Measurements from ENCODE around the gene DDX19B. TPM values are rescaled to one million over a fixed set of nuclear protein-coding genes. Genes with fewer than 3 reads are reported as not detected.
A peak's percentile ranks its signal among the peaks of the same experiment; 100 is the strongest.

DDX19B gene
- polyA plus RNA-seq, 1 donor (not counting 4 experiments of a cell fraction or from before 2014, with no cell fraction given): 24.6 TPM

DNA sequence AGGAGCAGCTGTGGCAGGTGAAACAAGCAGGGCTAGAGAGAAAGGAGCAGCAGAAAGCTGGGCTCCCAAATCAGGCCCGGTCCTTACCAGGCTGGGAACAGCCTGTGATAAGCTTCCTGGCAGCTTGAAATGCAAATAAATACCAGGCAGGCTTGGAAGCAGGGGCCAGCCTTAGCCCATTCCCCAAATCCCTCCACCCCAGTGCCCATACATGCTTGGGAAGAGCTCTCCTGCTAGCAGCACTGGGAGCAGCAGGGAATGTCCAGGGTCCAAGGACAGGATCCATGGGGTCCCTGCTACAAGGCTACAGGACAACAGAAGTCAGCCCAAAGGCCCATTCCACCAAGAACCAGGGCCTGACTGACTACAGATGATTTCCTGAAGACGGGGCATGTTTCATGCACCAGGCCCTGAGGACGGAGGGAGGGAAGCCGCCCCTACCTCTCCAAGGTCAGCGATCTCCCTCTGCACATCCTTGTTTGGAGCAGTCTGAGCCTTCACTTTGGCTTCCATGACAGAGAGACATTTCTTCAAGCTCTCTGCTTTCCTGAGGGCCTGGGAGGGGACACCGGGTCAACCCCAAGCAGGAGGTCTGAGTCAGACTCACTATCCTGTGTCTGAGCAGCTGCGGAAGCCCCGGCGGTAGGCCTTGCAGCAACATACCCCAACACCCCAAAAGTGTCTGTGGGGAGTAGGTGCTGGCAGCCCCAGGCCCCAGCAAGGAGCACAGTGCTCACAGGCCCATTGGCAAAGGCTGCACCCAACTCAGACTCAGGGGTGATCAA is 44.6 kb upstream of the DDX19B start:
- Histone ChIP-seq H3K27me3 (ENCODE audit: control insufficient read depth, extremely low read depth, insufficient read depth, low read length) (no peaks in the 10 kb centered on the region), H3K9ac (ENCODE audit: control insufficient read depth, extremely low read depth, insufficient read depth, low read length) (no peak overlapping the region), H3K9me3 (ENCODE audit: control insufficient read depth, low read depth, low read length) (no peaks in the 10 kb centered on the region), H3K79me2 (ENCODE audit: control insufficient read depth, insufficient read depth, low read length) (peaks cover 18% of the 10 kb centered on the region), H3K4me1 (ENCODE audit: control insufficient read depth, extremely low read depth, insufficient read depth, low read length) (no peaks in the 10 kb centered on the region), H3K4me2 (ENCODE audit: control insufficient read depth, extremely low read depth, insufficient read depth, low read depth, low read length) (no peak overlapping the region), H3K36me3 (ENCODE audit: control insufficient read depth in 2 of 2, extremely low read depth in 1 of 2, insufficient read depth in 2 of 2, low read length in 2 of 2) (peaks cover 49% of the 10 kb centered on the region in 2 experiments), H3K4me3 (ENCODE audit: control insufficient read depth in 2 of 3, extremely low read depth in 1 of 3, insufficient read depth in 2 of 3, low read depth in 1 of 3, low read length in 3 of 3) (no peak overlapping the region), H3K27ac (ENCODE audit: control insufficient read depth, insufficient read depth, low read length) (no peak overlapping the region), H3K9me1 (ENCODE audit: control insufficient read depth, extremely low read depth, insufficient read depth, low read length) (peaks cover 2% of the 10 kb centered on the region), H2AFZ (ENCODE audit: control insufficient read depth, low read length) (no peak overlapping the region), H4K20me1 (ENCODE audit: control insufficient read depth, extremely low read depth, insufficient read depth, low read length) (peaks cover 12% of the 10 kb centered on the region)
- FAIRE-seq: no peak
- TF ChIP-seq EZH2 (IDR thresholded peaks at IDR 0.05; ENCODE audit: low read length): no peak
- TF ChIP-seq, protein P1, sequence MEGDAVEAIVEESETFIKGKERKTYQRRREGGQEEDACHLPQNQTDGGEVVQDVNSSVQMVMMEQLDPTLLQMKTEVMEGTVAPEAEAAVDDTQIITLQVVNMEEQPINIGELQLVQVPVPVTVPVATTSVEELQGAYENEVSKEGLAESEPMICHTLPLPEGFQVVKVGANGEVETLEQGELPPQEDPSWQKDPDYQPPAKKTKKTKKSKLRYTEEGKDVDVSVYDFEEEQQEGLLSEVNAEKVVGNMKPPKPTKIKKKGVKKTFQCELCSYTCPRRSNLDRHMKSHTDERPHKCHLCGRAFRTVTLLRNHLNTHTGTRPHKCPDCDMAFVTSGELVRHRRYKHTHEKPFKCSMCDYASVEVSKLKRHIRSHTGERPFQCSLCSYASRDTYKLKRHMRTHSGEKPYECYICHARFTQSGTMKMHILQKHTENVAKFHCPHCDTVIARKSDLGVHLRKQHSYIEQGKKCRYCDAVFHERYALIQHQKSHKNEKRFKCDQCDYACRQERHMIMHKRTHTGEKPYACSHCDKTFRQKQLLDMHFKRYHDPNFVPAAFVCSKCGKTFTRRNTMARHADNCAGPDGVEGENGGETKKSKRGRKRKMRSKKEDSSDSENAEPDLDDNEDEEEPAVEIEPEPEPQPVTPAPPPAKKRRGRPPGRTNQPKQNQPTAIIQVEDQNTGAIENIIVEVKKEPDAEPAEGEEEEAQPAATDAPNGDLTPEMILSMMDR (optimal IDR thresholded peaks at IDR 0.05 in 1 of 3, IDR thresholded peaks at IDR 0.05 in 1 of 3, conservative IDR thresholded peaks at IDR 0.05 in 1 of 3; ENCODE audit: extremely low read depth in 1 of 3, insufficient read depth in 2 of 3, low read length in 3 of 3): peak in 1 of 3 experiments; percentile 0
- no peak for DNase-seq (ENCODE audit: low read depth, low spot score)
- dilution Hi-C loops (cut with MboI; ENCODE audit: extremely low pct_ligation_motif_present, low sequenced_read_pairs): no loop called here

DNA sequence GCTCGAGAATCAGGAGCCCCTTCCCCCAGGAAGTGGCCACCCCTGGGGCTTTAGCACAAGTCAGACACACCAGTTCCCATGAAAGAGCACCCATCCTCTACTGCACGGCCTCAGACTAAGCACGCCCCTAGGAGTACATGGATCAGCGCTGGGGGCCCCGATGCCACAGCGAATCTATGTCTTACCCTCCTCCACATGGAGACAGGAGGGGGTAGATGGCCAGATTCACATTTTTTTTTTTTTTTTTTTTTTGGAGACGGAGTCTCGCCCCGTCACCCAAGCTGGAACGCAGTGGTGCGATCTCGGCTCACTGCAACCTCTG is 44.1 kb upstream of the DDX19B start:
- peaks cover 49 to 51% of the 10 kb centered on the region in 2 experiments for H3K36me3 ChIP-seq (ENCODE audit: control insufficient read depth in 2 of 2, extremely low read depth in 1 of 2, insufficient read depth in 2 of 2, low read length in 2 of 2)

More for the DNA sequence above, 44.1 kb upstream of the DDX19B start:
- no peaks in the 10 kb centered on the region for H3K27me3 ChIP-seq (ENCODE audit: control insufficient read depth, extremely low read depth, insufficient read depth, low read length)
- no peaks in the 10 kb centered on the region for H3K9me3 ChIP-seq (ENCODE audit: control insufficient read depth, low read depth, low read length)
- no peak overlapping the region for H3K27ac ChIP-seq (ENCODE audit: control insufficient read depth, insufficient read depth, low read length)
- no peak for DNase-seq (ENCODE audit: low read depth, low spot score)
- H2AFZ ChIP-seq (ENCODE audit: control insufficient read depth, low read length): no peak overlapping the region
- H3K9ac ChIP-seq (ENCODE audit: control insufficient read depth, extremely low read depth, insufficient read depth, low read length): no peak overlapping the region
- TF ChIP-seq EZH2 (IDR thresholded peaks at IDR 0.05; ENCODE audit: low read length): no peak
- TF ChIP-seq, protein P1 (optimal IDR thresholded peaks at IDR 0.05 in 1 of 3, IDR thresholded peaks at IDR 0.05 in 1 of 3, conservative IDR thresholded peaks at IDR 0.05 in 1 of 3; ENCODE audit: extremely low read depth in 1 of 3, insufficient read depth in 2 of 3, low read length in 3 of 3): no peak
- dilution Hi-C loops (cut with MboI; ENCODE audit: extremely low pct_ligation_motif_present, low sequenced_read_pairs): no loop called here
- peaks cover 2% of the 10 kb centered on the region for H3K9me1 ChIP-seq (ENCODE audit: control insufficient read depth, extremely low read depth, insufficient read depth, low read length)
- no peak for FAIRE-seq
- peaks cover 12% of the 10 kb centered on the region for H3K79me2 ChIP-seq (ENCODE audit: control insufficient read depth, insufficient read depth, low read length)
- no peak overlapping the region for H3K4me2 ChIP-seq (ENCODE audit: control insufficient read depth, extremely low read depth, insufficient read depth, low read depth, low read length)
- H3K4me3 ChIP-seq (ENCODE audit: control insufficient read depth in 2 of 3, extremely low read depth in 1 of 3, insufficient read depth in 2 of 3, low read depth in 1 of 3, low read length in 3 of 3): no peak overlapping the region
- H3K4me1 ChIP-seq (ENCODE audit: control insufficient read depth, extremely low read depth, insufficient read depth, low read length): no peaks in the 10 kb centered on the region
- peaks cover 12% of the 10 kb centered on the region for H4K20me1 ChIP-seq (ENCODE audit: control insufficient read depth, extremely low read depth, insufficient read depth, low read length)
